Thoracic aorta (tissue), 2 donors: ENCODE data around the gene TECR. TPM values are rescaled to one million over a fixed set of nuclear protein-coding genes. Genes with fewer than 3 reads are reported as not detected.

ENCODE experiments used
- ATAC-seq: fragments of 150-250 bp; one replicate; pipeline ENCODE4 v1.8.0; 2017; ENCODE audit warnings: low read depth; ENCODE audit not compliant: insufficient number of reproducible peaks, low FRiP score
- DNase-seq: peaks from one replicate; pipeline ENCODE4 v3.0.0-alpha.2; 2020; ENCODE audit warnings: low spot score
- H3K27ac ChIP-seq, 2 donors: fragments of 200-600 bp; sonication (generic); 1 replicate in 1 of 2; 2 replicates in 1 of 2; pipeline ENCODE4 v1.5.1; 2016; ENCODE audit warnings: mild to moderate bottlenecking in 2 of 2, moderate library complexity in 2 of 2
- H3K27me3 ChIP-seq: fragments of 200-600 bp; sonication (generic); replicated peaks from 2 replicates; pipeline ENCODE4 v1.6.0; 2016; ENCODE audit warnings: mild to moderate bottlenecking; ENCODE audit not compliant: insufficient read depth
- H3K36me3 ChIP-seq: fragments of 200-600 bp; sonication (generic); one replicate; pipeline ENCODE4 v1.5.1; 2016
- H3K4me1 ChIP-seq, 2 donors: fragments of 200-600 bp; sonication (generic); 1 replicate in 1 of 2; 2 replicates in 1 of 2; pipeline versions ENCODE4 v1.5.1 to v1.6.0; 2016; ENCODE audit warnings: low read depth in 2 of 2, mild to moderate bottlenecking in 1 of 2; ENCODE audit not compliant: control insufficient read depth in 1 of 2
- H3K4me3 ChIP-seq: fragments of 200-600 bp; sonication (generic); 2 replicates; pipeline ENCODE4 v1.5.1; 2016; ENCODE audit warnings: mild to moderate bottlenecking
- H3K9me3 ChIP-seq: fragments of 200-600 bp; sonication (generic); 2 replicates; pipeline ENCODE4 v1.5.1; 2016
- CTCF ChIP-seq: fragments of 200-600 bp; sonication (generic); IDR thresholded peaks from one replicate; pipeline ENCODE4 v1.5.1; 2019; ENCODE audit warnings: antibody characterized with exemption
- total RNA-seq, 2 donors: library from RNA; depleted of rRNA; stranded (reverse); fragments of >200 nt; gene quantifications; one replicate each; pipeline versions ENCODE4 v1.1.0 to v1.2.3, GENCODE V29; 2016

The TECR gene
- total RNA-seq, 2 donors from 2014 or later: 35.6 to 37.6 TPM

GRCh38 chr19:14520543-14520942 is 8.9 kb upstream of the TECR start:
- no peak for DNase-seq
- no peaks in the 10 kb centered on the region for H3K9me3 ChIP-seq
- no peak for TF ChIP-seq CTCF
- no peak for ATAC-seq
- H3K27ac ChIP-seq: no peak overlapping the region
- peaks cover 22 to 23% of the 10 kb centered on the region in 2 donors for H3K4me1 ChIP-seq
- H3K4me3 ChIP-seq: no peak overlapping the region
- H3K27me3 ChIP-seq: no peaks in the 10 kb centered on the region
- H3K36me3 ChIP-seq: peaks cover 6% of the 10 kb centered on the region

- Histone ChIP-seq H3K9me3 (no peaks in the 10 kb centered on the region), H3K36me3 (no peaks in the 10 kb centered on the region), H3K4me3 (no peak overlapping the region), H3K27me3 (no peaks in the 10 kb centered on the region), H3K27ac (no peak overlapping the region), H3K4me1 (peaks cover 6 to 13% of the 10 kb centered on the region in 2 donors)
- no peak for ATAC-seq
- no peak for TF ChIP-seq CTCF
- DNase-seq: no peak
Observed at GRCh38 chr19:14525729-14526128, 3.7 kb upstream of the TECR start.

- no peak for TF ChIP-seq CTCF
- Histone ChIP-seq H3K4me3 (no peak overlapping the region), H3K27me3 (no peaks in the 10 kb centered on the region), H3K9me3 (no peaks in the 10 kb centered on the region), H3K4me1 (peaks cover 9 to 16% of the 10 kb centered on the region in 2 donors), H3K36me3 (no peaks in the 10 kb centered on the region), H3K27ac (no peak overlapping the region)
- no peak for ATAC-seq
- DNase-seq: no peak
Observed at GRCh38 chr19:14526423-14526822, 3.0 kb upstream of the TECR start.

- no peaks in the 10 kb centered on the region for H3K36me3 ChIP-seq
- no peak for ATAC-seq
- H3K27me3 ChIP-seq: no peaks in the 10 kb centered on the region
- no peaks in the 10 kb centered on the region for H3K9me3 ChIP-seq
- no peak for DNase-seq
- no peak for TF ChIP-seq CTCF
- H3K4me3 ChIP-seq: peak overlapping the region; percentile 99
- H3K4me1 ChIP-seq: peaks cover 9 to 16% of the 10 kb centered on the region in 2 donors
- H3K27ac ChIP-seq: peak overlapping the region in 1 of 2 donors; percentile 34
Observed at GRCh38 chr19:14528419-14529253, 758 bp upstream of the TECR start.

- Histone ChIP-seq H3K4me3 (peak overlapping the region; percentile 99), H3K4me1 (peaks cover 9 to 16% of the 10 kb centered on the region in 2 donors), H3K27ac (peak overlapping the region; percentile 64 to 81), H3K36me3 (no peaks in the 10 kb centered on the region), H3K27me3 (no peaks in the 10 kb centered on the region), H3K9me3 (no peaks in the 10 kb centered on the region)
- ATAC-seq: no peak
- DNase-seq: no peak
- TF ChIP-seq CTCF: no peak
Observed at GRCh38 chr19:14530005-14530348, 583 bp downstream of the TECR start.
